ENCODE measurements around the gene HES1. TPM values are rescaled to one million over a fixed set of nuclear protein-coding genes. Genes with fewer than 3 reads are reported as not detected.
A peak's percentile ranks its signal among the peaks of the same experiment; 100 is the strongest.

HES1 gene
- total RNA-seq, 3 donors from 2014 or later, result 6.6 to 110 (median 87.2) TPM

DNA sequence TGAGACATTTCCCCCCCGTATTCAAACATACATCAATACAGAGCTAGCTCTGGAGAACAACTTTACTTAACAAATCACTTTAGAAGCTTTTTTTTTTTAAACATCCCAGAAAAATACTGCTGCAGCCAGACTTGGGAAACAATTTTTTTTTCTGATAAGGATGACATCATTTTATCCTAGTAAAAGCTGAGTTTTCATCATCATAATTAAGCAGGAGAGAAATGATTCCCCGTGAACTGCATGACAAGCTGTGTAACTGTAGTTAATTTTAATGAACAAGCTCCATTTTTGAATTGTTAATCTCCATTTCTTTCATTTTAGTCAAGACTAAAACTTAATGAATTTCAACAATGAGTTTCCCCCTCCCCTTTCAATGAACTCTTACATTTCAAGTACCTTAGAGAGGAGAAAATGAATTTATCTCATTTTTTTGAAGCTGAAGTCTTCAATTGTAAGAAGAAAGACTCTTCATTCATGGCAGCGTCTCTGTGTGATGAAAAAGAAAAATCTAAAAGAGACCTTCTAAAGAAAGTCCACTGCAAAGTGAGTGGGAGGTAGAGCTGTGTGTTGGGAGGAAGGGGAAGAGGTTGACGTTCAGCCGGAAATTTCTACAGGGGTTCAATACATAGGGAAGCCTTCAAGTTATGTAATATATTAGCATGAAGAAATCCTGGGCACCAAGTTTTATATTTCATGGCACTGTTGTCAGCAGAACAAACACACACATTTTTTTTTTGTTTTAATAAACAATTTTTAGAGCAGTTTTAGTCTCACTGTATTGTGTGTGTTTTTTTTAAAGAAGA, 31.7 kb downstream of the HES1 start:
- no peak for TF ChIP-seq POLR2AphosphoS5 (IDR thresholded peaks at IDR 0.05)
- TF ChIP-seq, protein P1, sequence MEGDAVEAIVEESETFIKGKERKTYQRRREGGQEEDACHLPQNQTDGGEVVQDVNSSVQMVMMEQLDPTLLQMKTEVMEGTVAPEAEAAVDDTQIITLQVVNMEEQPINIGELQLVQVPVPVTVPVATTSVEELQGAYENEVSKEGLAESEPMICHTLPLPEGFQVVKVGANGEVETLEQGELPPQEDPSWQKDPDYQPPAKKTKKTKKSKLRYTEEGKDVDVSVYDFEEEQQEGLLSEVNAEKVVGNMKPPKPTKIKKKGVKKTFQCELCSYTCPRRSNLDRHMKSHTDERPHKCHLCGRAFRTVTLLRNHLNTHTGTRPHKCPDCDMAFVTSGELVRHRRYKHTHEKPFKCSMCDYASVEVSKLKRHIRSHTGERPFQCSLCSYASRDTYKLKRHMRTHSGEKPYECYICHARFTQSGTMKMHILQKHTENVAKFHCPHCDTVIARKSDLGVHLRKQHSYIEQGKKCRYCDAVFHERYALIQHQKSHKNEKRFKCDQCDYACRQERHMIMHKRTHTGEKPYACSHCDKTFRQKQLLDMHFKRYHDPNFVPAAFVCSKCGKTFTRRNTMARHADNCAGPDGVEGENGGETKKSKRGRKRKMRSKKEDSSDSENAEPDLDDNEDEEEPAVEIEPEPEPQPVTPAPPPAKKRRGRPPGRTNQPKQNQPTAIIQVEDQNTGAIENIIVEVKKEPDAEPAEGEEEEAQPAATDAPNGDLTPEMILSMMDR (IDR thresholded peaks at IDR 0.05), result no peak
- no peak for TF ChIP-seq POLR2A (IDR thresholded peaks at IDR 0.05)
- DNase-seq (ENCODE audit: low spot score in 2 of 2), result no peak
- no peaks in the 10 kb centered on the region for H3K36me3 ChIP-seq
- H3K27ac ChIP-seq, result peak overlapping the region in 1 of 2 donors; percentile 81
- intact Hi-C loops (cut with DNase I; ENCODE audit: low total_unique reads), result no loop called here
- no peak overlapping the region for H3K4me3 ChIP-seq
- H3K9me3 ChIP-seq, result no peaks in the 10 kb centered on the region
- H3K4me1 ChIP-seq, result peaks cover 4 to 6% of the 10 kb centered on the region in 2 donors
- H3K27me3 ChIP-seq, result no peaks in the 10 kb centered on the region

DNA sequence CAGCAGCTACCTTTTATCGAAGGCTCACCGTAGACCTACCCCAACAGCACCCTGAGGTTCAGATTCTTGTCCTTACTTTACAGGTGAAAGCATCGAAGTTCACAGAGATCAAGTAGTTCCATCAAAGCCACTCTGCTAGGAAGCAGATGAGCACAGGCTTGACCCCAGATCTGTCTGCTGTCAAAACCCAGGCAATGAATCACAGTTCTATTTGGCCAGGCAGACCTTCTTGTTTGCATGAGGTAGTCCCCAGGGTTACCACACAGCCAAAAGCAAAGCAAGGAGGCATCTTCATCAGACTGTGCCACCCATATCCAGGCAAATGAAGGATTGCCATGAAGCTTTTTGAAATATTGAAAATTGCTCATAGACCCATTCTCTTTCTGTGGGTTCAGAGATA, 33.0 kb downstream of the HES1 start:
- TF ChIP-seq POLR2A (IDR thresholded peaks at IDR 0.05) (no peak), POLR2AphosphoS5 (IDR thresholded peaks at IDR 0.05) (no peak)
- TF ChIP-seq, protein P1 (IDR thresholded peaks at IDR 0.05), result no peak
- Histone ChIP-seq H3K27ac (no peak overlapping the region), H3K36me3 (no peaks in the 10 kb centered on the region), H3K4me3 (no peak overlapping the region), H3K9me3 (no peaks in the 10 kb centered on the region), H3K27me3 (no peaks in the 10 kb centered on the region), H3K4me1 (peaks cover 4 to 6% of the 10 kb centered on the region in 2 donors)
- DNase-seq (ENCODE audit: low spot score in 2 of 2), result no peak
- intact Hi-C loops (cut with DNase I; ENCODE audit: low total_unique reads), result no loop called here

DNA sequence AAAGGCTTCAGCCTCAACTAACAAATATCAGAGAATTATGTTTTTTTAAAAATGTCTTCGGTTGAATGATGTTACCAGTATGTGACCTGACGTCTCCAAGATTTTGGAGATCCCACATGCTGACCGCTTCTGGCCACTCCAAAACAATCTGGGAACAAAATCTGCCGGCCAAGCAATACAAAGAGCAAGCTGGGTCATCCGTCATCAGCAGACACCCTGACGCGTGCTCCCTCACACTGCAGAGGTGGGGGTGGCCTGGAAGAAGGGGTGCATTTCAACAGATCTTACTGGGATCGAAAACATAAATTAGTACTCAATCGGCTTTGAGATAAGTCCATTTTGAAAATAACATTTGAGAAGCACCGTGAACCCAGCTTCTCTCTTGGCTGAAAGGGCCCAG, 33.6 kb downstream of the HES1 start:
- Histone ChIP-seq H3K36me3 (no peaks in the 10 kb centered on the region), H3K9me3 (no peaks in the 10 kb centered on the region), H3K4me3 (no peak overlapping the region), H3K27me3 (no peaks in the 10 kb centered on the region), H3K27ac (no peak overlapping the region), H3K4me1 (peaks cover 4 to 6% of the 10 kb centered on the region in 2 donors)
- intact Hi-C loops (cut with DNase I; ENCODE audit: low total_unique reads), result no loop called here
- TF ChIP-seq POLR2A (IDR thresholded peaks at IDR 0.05), result no peak
- TF ChIP-seq POLR2AphosphoS5 (IDR thresholded peaks at IDR 0.05), result no peak
- TF ChIP-seq, protein P1 (IDR thresholded peaks at IDR 0.05), result no peak
- DNase-seq (ENCODE audit: low spot score in 2 of 2), result no peak

DNA sequence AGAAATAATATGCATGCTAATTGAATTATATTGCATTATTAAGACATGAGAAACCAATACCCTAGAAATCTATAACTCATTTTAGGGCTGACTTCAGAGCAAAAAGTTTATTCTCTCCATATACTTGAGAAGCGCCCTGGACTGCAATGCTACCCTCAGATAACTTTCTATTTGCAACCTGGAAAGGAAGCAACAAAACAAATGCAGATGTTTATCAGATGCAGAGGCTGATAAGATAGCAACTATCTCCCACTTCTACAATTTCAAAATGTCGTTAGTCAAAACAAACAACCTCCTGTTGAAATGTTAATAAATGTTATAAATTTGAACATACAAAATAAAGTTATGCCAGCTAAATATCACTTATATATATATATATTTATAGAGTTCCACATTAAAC, 34.8 kb downstream of the HES1 start:
- Histone ChIP-seq H3K36me3 (no peaks in the 10 kb centered on the region), H3K4me3 (no peak overlapping the region), H3K4me1 (peaks cover 4 to 6% of the 10 kb centered on the region in 2 donors), H3K9me3 (no peaks in the 10 kb centered on the region), H3K27ac (no peak overlapping the region), H3K27me3 (no peaks in the 10 kb centered on the region)
- DNase-seq (ENCODE audit: low spot score in 2 of 2), result no peak
- TF ChIP-seq POLR2AphosphoS5 (IDR thresholded peaks at IDR 0.05) (no peak), POLR2A (IDR thresholded peaks at IDR 0.05) (no peak)
- TF ChIP-seq, protein P1 (IDR thresholded peaks at IDR 0.05), result no peak
- intact Hi-C loops (cut with DNase I; ENCODE audit: low total_unique reads), result no loop called here

DNA sequence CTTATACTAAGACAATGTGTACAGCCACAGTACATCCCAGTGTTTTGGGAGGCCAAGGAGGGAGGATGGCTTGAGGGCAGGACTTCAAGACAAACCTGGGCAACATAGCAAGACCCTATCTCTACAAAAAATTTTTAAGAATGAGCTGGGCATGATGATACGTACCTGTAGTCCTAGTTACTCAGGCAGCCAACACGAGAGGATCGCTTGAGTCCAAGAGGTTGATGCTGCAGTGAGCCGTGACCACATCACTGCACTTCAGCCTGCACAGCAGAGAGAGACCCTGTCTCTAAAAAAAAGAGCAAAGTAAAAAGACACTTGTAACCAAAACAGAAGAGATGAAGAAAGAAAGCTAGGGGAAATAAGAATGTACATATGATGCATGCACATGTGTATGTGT, 38.5 kb downstream of the HES1 start:
- intact Hi-C loops (cut with DNase I; ENCODE audit: low total_unique reads), result no loop called here
- TF ChIP-seq POLR2A (IDR thresholded peaks at IDR 0.05), result no peak
- TF ChIP-seq POLR2AphosphoS5 (IDR thresholded peaks at IDR 0.05), result no peak
- TF ChIP-seq, protein P1 (IDR thresholded peaks at IDR 0.05), result no peak
- Histone ChIP-seq H3K27me3 (no peaks in the 10 kb centered on the region), H3K4me1 (no peaks in the 10 kb centered on the region), H3K36me3 (no peaks in the 10 kb centered on the region), H3K4me3 (no peak overlapping the region), H3K27ac (no peak overlapping the region), H3K9me3 (no peaks in the 10 kb centered on the region)
- no peak for DNase-seq (ENCODE audit: low spot score in 2 of 2)
